Measurements from ENCODE around the gene SIGLEC11.

Gene SIGLEC11

DNA sequence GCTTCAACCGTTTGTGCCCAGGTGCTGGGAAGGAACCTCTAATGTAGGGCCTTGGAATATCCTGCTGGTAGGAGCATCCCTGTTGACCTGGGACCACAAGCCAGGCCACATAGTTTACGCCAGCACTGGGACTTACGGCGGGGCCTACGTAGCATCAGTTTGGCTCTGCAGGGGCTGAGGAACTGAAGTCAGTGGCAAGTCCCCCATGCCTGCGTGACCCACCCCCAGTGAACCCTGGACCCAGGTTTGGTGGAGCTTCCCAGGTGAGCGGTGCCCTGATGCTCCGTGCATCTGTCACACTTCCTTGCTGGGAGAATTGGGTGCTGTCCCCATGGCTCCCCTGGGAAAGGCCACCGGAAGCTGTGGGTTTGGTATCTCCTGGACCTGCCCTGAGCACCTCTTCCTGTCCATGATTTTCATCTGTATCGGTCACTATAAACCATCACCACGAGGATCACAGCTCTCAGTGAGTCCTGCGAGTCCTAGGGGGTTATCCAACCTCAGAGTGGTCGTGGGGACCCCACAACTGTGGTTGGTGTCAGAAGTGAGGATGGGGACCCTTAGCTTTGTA is 9.9 kb downstream of the SIGLEC11 start:
- no peak for DNase-seq

DNA sequence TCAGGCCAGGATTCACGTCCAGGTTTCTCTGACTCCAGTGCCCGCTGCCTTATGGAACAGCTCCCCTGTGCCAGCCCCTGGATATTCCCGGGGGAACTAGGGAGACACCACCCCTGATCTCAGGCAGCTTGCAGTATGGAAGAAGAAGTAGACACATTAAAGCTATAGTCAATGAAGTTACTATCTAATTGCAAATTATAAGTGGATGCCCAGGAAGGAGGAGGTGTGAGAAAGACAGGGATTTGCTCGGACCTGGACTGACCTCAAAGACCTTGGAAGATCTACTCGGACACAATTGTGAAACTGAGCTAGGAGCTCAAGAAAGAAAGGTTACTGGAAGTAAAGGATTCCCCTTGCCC is 10.4 kb downstream of the SIGLEC11 start:
- DNase-seq: no peak

DNA sequence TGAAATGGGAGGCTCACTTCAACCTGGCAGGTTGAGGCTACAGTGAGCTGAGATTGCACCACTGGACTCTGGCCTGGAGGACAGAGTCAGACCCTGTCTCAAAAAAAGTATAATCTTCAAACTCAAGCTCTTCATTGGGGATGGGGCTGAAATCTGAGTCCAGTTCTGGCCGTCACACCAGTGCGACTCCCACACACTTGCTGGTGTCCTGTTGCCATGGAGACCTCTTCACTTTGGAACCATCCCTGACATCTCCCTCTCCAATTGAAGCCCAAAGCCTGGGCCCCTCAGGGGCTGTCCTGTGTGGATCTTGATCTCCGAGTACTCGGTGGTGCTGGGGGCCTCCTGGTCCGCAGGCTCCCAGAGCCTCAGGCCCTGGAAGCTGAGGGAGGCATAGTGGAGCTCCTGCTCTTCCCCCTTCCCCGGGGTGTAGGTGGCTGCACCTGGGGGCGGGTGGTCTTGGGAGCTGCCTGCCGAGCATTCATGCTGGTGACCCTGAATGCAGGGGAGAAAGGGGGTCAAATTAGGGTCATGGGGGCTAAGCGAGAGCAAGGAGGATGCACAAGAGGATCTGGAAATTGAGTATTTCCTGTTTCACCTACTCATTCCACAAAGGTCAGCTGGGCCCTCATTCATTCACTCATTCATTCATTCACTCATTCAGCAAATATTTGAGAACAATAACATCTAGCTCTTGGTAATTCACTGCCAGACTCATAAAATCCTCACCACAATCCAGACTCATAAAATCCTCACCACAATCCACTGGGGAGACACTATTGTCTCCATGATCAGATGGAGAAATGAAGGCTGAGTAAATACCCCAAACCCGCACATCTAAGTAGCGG is 11.0 kb downstream of the SIGLEC11 start:
- DNase-seq: no peak

GRCh38 chr19:49946415-49946814 is 14.6 kb downstream of the SIGLEC11 start:
- DNase-seq: no peak

DNA sequence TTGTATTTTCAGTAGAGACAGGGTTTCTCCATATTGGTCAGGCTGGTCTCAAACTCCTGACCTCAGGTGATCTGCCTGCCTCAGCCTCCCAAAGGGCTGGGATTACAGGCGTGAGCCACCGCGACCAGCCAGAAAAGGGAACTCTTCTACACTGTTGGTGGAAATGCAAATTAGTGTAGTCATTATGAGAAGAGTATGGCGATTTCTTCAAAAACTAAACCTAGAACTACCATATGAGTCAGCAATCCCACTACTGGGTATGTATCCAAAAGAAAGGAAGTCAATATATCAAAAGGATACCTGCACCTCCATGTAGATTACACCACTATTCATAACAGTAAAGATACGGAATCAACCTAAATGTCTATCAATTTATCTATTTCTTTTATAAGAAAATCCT is 16.4 kb downstream of the SIGLEC11 start:
- peak; percentile 25 for DNase-seq

DNA sequence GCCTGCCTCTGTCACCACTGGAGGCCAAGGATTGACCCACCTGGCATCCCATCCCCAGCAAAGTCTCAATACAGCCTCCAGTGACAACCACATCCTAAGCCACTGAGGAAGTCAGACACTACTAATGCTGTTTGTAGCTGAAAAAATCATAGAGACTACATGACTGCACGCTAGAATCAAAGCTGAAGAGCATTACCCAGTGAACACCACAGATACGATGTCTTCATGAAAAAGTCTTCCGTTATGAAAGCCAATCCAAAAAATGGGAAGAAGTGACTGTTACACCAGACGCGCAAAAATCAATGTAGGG is 20.5 kb downstream of the SIGLEC11 start:
- DNase-seq: no peak

- DNase-seq: peak; percentile 25
Observed at GRCh38 chr19:49939721-49940481, 21.1 kb downstream of the SIGLEC11 start.

- DNase-seq: no peak
Observed at GRCh38 chr19:49938662-49939061, 22.3 kb downstream of the SIGLEC11 start.

GRCh38 chr19:49937750-49938381 is 23.1 kb downstream of the SIGLEC11 start:
- peak; percentile 87 for DNase-seq

DNA sequence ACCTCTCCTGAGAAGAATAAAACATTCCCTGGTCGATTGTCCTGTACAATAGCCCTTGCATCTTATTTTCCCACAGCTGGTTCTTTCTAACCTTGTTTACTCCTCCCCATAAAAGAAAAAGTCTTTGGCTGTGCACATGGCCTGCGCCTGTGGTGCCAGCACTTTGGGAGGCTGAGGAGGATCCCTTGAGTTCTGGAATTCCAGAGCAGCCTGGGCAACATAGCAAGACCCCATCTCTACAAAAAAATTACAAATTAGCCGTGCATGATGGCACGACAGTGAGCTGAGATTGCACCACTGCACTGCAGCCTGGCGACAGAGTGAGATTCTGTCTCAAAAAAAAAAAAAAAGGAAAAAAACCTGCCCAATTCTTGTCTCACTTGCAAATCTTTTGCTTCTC is 24.4 kb downstream of the SIGLEC11 start:
- no peak for DNase-seq

DNA sequence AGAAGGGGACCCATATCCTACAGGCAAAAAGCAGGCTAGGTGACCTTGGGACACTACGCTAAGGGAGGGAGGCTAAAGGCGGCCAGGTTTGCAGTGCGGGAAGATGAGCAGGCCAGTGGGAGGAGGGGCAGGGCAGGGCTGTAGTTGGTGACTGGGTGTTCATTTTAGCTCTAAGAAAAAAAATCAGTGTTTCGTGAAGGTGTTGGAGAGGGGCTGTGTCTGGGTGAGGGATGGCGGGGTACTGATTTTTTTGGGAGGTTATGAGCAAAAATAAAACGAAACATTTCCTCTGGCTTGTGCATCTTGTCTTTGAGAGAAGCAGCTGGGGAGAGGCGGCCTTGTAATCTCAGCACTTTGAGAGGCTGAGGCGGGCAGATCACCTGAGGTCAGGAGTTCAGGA is 27.3 kb downstream of the SIGLEC11 start:
- DNase-seq: no peak

DNA sequence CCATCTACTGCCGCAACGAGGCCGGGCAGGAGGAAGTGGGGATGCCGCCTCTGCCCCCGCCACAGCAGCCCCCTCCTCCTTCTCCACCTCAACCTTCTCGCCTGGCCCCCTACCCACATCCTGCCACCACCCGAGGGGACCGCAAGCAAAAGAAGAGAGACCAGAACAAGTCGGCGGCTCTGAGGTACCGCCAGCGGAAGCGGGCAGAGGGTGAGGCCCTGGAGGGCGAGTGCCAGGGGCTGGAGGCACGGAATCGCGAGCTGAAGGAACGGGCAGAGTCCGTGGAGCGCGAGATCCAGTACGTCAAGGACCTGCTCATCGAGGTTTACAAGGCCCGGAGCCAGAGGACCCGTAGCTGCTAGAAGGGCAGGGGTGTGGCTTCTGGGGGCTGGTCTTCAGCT is 28.2 kb downstream of the SIGLEC11 start:
- DNase-seq: peak; percentile 39

GRCh38 chr19:49932041-49932451 is 28.9 kb downstream of the SIGLEC11 start:
- no peak for DNase-seq

DNA sequence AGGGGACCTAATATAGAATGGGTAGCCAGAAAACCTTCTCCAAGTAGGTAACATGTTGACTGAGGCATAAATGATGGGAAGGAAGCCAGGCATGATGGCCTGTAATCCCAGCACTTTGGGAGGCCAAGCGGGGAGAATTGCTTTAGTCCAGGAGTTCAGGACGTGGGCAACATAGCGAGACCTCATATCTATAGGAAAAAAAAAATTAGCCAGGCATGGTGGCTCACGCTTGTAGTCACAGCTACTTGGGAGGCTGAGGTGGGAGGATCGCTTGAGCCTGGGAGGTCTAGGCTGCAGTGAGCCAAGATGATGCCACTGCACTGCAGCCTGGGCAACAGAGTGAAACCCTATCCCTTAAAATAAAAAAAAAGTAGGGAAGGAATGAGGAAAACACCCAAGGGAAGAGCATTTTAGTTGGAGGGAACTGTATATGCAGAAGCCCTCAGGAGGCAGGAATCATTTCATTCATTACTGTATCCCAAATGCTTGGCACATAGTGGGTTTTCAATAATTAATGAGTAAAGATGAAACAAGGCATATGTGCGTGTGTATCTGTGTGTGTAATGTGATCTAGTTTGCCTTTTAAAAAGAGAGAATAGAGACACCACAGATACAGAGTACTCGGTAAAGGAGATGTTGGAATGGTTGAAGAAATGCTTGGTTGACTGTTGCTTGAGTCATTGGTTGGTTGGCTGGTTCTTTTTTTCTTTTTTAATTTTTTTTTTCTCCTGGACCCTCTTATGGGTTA is 29.5 kb downstream of the SIGLEC11 start:
- no peak for DNase-seq

DNA sequence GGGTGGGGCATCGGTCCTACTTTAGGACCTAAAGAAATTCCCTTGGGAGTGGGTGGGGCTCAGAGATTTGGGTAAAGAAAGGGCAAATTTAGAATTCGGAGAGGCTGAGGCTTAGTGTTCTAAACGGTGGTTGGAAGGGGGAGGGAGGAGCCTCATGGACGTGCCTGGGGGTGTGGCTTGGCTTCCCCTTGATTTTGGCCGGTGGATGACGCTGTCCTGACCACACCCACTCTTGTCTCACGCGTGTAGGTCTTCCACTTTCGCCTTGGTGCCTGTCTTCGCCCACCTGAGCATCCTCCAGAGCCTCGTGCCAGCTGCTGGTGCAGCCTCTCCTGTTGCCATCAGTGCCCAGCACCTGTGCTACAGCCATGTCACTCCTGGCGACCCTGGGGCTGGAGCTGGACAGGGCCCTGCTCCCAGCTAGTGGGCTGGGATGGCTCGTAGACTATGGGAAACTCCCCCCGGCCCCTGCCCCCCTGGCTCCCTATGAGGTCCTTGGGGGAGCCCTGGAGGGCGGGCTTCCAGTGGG is 30.4 kb downstream of the SIGLEC11 start:
- DNase-seq: peak; percentile 37

- peak; percentile 96 for DNase-seq
Observed at GRCh38 chr19:49929611-49930482, 31.1 kb downstream of the SIGLEC11 start.

DNA sequence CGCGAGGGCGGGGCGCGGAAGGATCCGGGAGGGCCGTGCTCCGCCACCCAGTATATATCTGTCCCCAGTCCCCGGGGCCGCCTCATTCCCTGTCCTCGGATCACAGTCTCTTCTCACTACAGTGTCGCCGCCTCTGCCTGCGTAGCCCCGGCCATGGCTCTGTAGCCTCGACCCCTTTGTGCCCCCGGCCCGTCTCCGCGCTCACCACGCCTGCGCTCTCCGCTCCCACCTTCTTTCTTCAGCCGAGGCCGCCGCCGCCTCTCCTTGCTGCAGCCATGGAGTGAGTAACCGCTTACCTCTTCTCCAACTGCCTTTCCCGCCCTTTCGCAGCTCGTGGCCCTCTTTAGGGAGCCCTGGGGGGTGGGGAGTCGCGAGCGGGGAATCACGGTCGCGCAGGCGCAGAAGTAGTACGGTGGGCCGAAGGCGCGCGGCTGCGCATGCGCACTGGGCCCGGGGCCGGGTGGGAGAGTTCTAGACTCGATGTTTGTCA is 31.8 kb downstream of the SIGLEC11 start, which contains the start of the genes ATF5 and NUP62:
ATF5 (plus strand) TSS at position 85 of the 490 bp plus-strand sequence. CDS start 1,646 bp downstream, outside the sequence.
NUP62 (minus strand) TSS at position 384 of the 490 bp plus-strand sequence. CDS start 19,697 bp downstream, outside the sequence.
- DNase-seq: peak; percentile 95

DNA sequence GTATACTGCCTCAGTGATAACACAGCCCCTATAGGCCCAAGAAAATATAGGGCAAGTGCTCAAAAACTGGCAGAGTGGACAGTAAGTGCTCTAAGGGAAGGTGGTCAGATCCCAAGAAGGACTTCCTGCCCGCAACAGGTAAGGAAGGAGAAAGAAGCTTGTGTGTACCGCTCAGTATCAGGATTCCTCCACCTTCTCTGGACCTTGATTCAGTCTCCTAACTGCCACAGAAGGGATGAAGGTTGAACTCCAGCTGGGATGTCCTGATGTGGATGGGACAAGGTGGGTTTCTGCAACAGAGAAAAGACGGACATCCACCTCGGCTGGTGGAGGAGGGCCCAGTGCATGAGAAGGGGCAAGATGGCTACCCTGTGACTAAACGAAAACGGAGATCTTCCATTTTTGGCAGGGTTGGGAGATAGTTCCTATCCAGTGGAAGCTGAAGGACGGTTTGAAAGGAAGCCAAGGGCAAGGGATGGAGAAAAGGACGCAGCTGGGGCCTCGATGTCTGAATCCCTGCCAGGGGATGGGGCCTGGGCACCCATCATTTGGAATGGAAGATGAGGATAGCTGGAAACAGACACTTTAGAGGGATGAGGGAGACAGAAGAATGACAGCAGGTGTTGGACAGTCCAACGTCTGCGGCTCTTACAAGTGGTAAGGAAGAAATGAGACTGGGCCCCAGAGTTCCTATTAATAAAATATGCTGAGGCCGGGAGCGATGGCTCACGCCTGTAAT is 33.3 kb downstream of the SIGLEC11 start:
- no peak for DNase-seq

GRCh38 chr19:49926515-49926914 is 34.5 kb downstream of the SIGLEC11 start:
- no peak for DNase-seq

GRCh38 chr19:49925486-49925885 is 35.5 kb downstream of the SIGLEC11 start:
- DNase-seq: no peak

Data from activated CD4-positive, alpha-beta T cell treated with anti-CD3 and anti-CD28 coated beads for 48 hours (primary cell).